ENCODE results near the gene CFAP97.

CFAP97 gene

DNA sequence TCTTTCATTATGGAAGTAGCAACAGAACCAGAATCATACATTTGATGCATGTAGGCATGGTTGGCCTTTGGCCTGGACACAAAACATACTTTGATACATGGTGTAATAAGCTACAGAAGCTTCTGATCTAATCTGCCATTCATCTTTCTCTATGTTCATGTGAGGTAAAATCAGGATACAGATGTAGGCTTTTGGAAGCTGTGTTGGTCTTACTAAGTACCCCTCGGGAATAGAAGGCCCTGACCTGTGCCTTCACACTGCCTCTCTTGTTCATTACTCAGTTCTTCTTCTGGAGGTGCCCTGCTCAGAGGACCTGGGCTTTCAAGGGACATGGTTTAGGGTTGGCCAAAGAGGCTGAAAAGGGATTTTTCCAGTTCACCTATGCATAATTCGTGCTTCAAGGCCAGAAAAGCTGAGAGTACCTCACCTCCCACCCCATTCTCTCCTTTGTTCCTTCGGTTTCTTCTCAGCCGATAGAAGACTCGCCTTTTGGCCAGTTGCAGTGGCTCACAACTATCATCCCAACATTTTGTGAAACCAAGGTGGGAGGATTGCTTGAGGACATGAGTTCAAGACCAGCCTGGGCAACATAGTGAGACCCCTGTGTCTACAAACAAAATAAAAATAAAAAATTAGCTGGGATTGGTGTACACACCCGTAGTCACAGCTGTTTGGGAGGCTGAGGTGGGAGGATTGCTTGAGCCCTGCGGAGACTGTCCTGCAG, 31.5 kb upstream of the CFAP97 start:
- no peak for TF ChIP-seq POLR2A (IDR thresholded peaks at IDR 0.05; ENCODE audit: low read depth, low read length)
- DNase-seq (ENCODE audit: insufficient read length, low spot score) (no peak), FAIRE-seq (no peak)

DNA sequence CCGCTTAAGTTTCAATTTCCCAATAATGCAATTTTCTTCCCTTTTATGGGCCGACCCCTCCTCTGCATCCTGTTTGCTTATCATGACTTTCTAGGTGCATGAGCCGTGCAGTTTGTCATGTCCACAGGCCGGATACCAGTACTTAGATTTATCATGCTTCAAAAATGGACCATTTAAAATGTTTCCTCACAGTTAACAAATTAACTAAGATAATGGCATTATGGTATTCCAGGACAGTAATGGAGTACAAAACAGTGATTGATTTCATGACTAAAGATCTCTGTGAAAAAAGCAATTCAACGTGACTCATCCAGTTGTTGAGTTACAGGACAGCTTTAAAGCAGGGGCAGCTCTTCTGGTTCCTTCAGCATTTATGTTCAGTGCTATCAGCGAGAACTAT, 28.6 kb upstream of the CFAP97 start:
- no peak for DNase-seq (ENCODE audit: insufficient read length, low spot score)
- no peak for TF ChIP-seq POLR2A (IDR thresholded peaks at IDR 0.05; ENCODE audit: low read depth, low read length)
- FAIRE-seq = peak; percentile 15

DNA sequence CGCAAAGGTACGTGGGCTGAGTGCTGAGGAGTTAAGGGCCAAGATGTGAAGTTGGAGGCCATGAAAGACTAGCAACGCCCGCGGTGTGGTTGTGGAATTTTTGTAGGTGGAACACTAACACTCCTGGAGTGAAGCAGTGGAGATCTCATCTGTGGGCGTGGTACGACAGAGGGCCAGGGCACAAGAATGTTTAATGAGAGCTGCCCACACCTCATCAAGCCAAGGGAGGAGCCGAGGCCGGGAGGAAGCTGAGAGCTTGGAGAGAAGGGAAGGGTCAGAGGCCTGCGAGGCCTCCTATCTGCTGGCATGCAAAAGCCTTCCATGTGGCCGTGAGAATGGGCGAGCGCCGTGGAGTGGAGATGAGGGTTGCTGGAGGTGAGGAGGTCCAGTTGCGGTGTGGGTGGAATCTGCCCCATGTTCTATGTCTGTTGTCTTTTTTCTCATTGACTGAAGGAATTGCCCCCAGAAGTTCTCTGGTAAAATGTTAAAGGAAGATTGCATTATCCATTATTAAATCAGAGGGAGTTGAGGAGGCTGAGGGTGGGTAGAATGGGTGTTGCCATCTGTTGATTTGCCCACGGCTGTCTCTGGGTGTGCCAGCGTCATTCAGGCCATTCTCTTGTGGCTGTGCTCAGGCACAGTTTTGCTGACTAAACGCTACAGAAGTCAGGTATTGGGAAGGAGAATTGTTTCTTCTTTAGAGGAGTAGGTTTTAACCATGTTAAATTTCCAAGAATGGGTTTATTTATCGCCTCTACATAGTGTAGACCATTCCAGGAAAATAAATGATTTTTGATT, 25.4 kb upstream of the CFAP97 start:
- FAIRE-seq (no peak), DNase-seq (ENCODE audit: insufficient read length, low spot score) (no peak)
- no peak for TF ChIP-seq POLR2A (IDR thresholded peaks at IDR 0.05; ENCODE audit: low read depth, low read length)

DNA sequence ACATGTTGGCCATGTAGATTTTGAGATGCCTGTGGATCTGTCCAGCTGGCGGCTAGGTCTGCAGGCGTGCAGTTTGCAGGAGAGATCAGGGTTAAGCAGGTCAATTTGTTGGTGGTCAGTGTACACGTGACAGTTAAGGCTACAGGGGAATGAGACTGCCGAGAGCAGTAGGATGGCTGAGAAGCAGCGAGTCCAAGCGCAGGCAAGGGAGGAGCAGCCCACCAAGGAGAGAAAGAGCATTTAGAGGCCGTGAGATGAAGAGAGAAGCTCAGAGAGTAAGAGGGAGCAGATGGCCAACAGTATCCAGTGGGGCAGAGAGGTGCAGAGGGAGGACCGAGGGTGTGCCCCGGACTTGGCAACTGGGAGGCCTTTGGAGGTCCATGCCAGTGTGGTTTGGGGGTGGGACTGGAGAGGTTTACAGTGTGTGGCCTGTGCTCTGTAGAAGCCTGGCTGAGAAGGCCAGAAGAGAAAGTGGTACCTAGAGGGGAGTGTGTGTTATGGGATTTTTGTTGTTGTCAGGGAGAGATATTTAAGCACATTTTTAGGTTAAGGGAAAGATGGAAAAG, 24.0 kb upstream of the CFAP97 start:
- DNase-seq (ENCODE audit: insufficient read length, low spot score) = no peak
- FAIRE-seq = no peak
- no peak for TF ChIP-seq POLR2A (IDR thresholded peaks at IDR 0.05; ENCODE audit: low read depth, low read length)

DNA sequence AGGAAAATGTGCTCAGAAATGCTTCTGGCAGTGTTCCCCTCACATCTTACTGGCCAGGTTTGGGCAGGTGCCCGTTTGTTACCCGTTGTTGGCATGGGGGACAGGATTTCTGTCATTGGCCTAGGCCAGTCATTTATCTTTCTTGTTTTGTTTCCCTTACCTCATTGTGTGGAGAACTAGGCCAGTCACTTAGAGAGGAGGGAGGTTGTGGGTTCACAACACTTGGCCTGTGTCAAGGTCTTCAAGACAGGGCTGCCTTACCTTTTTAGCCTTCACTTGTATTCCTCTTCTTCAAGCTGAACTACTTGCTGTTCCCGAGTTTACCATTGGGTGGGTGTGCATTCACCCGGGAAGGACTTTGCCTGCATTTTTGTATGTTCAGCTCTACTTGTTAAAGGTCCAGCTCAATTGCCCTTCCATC, 23.3 kb upstream of the CFAP97 start:
- FAIRE-seq (no peak), DNase-seq (ENCODE audit: insufficient read length, low spot score) (no peak)
- TF ChIP-seq POLR2A (IDR thresholded peaks at IDR 0.05; ENCODE audit: low read depth, low read length) = no peak

DNA sequence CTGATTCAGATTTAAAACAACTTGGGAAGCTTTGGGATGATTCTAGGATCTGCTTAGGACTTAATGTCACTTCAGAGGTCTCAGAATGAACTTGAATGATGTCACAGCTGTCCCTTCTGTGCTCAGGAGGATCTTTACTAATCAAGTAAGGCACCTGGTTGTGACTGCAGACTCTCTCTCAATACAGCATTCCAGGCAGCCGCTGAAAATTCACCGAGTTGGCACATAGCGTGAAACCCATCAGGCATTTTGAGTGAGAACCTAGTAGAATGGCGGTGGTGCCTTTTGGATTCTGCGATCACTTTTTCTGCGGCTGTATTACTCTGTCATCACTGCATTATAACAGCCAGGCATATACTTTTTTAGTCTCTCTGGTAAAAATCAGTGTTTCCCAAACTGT, 22.1 kb upstream of the CFAP97 start:
- FAIRE-seq (no peak), DNase-seq (ENCODE audit: insufficient read length, low spot score) (no peak)
- no peak for TF ChIP-seq POLR2A (IDR thresholded peaks at IDR 0.05; ENCODE audit: low read depth, low read length)

DNA sequence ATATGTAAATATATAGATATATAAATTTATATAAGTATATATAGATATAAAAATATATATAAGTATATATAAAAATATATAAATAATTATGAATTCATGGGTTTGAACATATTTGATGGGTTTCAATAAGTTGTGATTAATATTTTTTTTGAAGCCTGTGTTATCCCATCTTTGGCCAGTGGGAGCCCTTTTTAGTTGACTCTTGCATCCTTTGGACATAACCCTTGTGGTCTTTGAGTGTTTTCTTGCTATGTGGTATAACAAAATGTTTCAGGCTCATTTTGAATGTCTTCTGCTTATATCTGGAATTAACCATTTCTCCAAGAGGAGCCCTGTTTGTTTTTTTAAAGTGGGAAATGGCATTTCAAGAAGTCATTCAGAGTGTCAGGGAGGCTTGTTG, 20.8 kb upstream of the CFAP97 start:
- no peak for DNase-seq (ENCODE audit: insufficient read length, low spot score)
- no peak for FAIRE-seq
- no peak for TF ChIP-seq POLR2A (IDR thresholded peaks at IDR 0.05; ENCODE audit: low read depth, low read length)

DNA sequence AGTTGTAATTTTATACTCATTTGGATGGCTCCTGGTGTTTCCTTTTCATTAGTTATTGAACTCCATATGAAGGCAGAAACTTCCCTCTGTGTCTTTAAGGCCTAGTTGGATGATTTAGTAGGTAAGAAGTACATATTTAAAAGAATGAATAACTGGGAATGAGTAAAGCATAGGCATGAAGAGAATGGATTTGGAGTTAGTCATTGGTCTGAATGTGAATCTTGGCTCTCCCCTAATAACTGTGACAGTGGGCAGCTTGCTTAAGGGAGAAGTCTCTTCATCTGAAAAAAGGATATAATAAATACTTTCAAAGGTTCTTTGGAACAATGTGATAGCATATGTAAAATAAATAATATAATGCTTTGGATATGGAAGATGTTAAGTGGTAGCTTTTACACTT, 18.8 kb upstream of the CFAP97 start:
- DNase-seq (ENCODE audit: insufficient read length, low spot score) = no peak
- FAIRE-seq = no peak
- TF ChIP-seq POLR2A (IDR thresholded peaks at IDR 0.05; ENCODE audit: low read depth, low read length) = no peak

DNA sequence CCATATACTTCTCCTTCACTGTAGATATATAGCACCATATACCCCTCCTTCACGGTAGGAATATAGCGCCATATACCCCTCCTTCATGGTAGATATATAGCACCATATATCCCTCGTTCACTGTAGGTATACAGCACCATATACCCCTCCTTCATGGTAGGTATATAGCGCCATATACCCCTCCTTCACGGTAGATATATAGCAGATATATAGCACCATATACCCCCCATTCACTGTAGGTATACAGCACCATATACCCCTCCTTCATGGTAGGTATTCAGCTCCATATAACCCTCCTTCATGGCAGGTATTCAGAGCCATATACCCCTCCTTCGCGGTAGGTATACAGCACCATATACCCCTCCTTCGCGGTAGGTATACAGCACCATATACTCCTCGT, 18.1 kb upstream of the CFAP97 start:
- TF ChIP-seq POLR2A (IDR thresholded peaks at IDR 0.05; ENCODE audit: low read depth, low read length) = no peak
- FAIRE-seq = no peak
- DNase-seq (ENCODE audit: insufficient read length, low spot score) = no peak

DNA sequence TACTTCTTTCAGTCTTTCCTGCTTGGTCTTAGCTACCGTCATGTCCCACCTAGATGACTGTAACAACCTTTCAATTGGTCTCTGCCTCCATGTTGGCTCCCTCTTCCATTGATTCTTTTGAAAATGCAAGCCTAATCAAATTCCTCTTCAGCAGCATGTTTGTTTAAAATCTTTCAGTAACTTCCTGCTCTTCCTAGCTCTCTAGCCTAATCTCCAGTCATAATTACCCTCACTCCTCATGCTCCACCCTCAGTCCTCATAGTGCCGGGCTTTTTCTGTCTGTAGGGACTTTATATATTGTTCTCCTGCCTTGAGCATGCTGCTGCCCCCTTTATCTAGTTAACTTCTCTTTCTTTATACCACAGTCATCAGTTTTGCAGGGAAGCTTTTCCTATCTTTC, 17.7 kb upstream of the CFAP97 start:
- FAIRE-seq (no peak), DNase-seq (ENCODE audit: insufficient read length, low spot score) (no peak)
- TF ChIP-seq POLR2A (IDR thresholded peaks at IDR 0.05; ENCODE audit: low read depth, low read length) = no peak

DNA sequence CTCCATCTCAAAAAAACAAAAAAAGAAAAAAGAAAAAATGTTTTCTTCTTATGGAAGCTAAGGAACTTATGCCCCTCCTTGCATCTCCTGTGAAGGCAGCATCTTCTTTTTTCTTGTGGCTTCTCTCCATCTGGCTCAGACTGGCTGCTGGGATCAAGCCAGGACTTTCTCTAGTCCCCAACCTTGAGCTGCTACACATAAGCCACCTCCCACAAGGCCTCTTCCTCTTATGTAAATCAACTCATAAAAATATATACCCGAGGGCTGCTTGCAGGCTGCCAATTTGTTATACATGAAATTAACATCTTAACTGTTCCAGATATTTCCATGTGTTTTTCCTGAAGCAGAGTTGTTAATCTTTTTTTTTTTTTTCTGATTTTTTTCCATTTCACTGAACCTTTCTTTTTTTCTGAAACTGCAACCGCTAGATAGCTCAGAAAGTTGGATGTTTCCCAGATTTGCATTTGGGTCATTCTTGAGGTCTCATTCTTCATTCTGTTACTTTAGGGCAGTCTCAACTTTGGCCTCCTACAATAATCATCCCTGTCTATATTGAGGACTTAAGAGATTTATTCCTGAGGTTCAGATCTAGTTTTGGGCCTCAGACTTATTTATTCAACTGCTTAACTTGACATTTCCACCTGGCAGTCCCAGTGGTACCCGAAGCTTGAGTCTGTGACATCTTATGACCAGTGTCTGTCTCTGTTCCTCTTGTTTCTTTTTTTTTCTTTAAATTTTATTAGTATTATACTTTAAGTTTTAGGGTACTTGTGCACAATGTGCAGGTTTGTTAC, 15.9 kb upstream of the CFAP97 start:
- FAIRE-seq = no peak
- DNase-seq (ENCODE audit: insufficient read length, low spot score) = no peak
- no peak for TF ChIP-seq POLR2A (IDR thresholded peaks at IDR 0.05; ENCODE audit: low read depth, low read length)

DNA sequence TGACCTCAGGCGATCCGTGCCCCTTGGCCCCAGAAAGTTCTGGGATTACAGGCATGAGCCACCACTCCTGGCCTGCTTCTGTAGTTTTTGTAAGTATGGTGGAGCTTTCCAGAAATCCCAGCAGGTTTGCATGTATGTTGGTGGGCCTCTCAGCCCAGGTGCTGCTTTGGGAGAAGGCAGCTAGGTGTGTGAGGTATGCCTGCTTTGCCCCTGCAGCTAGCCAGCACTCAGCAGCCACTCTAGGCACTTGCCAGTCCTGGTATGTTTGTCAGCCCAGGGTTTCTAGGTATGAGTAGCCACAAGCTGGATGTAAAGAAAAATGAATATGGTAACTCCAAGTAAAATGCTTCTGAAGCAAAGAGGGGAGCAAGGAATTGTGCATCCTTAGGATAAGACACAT, 14.5 kb upstream of the CFAP97 start:
- DNase-seq (ENCODE audit: insufficient read length, low spot score) (no peak), FAIRE-seq (no peak)
- no peak for TF ChIP-seq POLR2A (IDR thresholded peaks at IDR 0.05; ENCODE audit: low read depth, low read length)

DNA sequence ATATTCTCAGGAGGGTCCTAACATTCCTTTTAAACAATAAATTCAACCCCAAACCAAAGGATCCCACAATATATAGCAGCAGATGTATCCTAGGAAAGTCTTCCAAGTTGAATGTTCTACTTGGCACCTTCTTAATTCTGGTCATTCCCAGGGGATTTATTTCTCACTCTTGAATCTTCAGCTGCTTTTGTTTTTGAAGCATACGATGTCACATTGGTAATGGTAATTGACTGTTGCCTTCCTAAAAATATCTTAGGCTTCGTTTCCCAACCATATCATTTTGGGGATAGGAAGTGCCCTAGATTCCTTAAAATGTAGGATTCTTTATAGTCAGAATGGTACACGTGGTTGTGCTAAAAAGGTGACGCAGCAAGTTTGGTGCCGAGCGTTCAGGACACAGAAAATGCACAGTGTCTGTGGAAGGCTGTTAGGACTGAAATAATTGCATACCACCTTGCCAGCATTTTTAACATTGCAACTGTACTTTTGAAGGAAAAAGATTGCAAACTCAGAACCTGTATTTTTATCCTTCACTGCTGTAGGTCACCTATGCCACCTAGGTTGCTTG, 13.7 kb upstream of the CFAP97 start:
- TF ChIP-seq POLR2A (IDR thresholded peaks at IDR 0.05; ENCODE audit: low read depth, low read length) = no peak
- no peak for FAIRE-seq
- no peak for DNase-seq (ENCODE audit: insufficient read length, low spot score)

DNA sequence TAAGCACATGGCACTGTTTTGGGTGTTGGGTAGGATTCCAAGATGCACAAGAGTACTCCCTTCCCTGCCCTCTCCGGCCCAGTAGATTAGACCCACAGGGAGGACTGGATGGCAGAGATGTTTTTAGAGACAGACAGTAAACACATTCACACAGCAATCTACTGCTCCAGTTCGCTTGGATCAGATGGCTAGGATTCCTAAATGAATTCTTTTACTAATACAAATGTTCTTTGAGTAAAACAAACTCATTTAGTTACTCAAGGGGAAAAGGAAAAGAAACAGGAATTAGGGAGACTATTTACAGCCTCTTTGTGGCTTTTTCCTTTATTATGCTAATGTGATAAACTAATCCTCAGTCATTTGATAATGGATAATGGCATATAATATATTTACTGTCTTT, 11.5 kb upstream of the CFAP97 start:
- TF ChIP-seq POLR2A (IDR thresholded peaks at IDR 0.05; ENCODE audit: low read depth, low read length) = no peak
- DNase-seq (ENCODE audit: insufficient read length, low spot score) (no peak), FAIRE-seq (no peak)

Data from H54 (cell line).